Astrocyte (in vitro differentiated cells and primary cell): ENCODE data around the gene SLC5A6. TPM values are rescaled to one million over a fixed set of nuclear protein-coding genes. Genes with fewer than 3 reads are reported as not detected.

ENCODE experiments used
- DNase-seq: peaks from one replicate; pipeline ENCODE4 v3.0.0-alpha.2; 2010; ENCODE audit warnings: low read depth
- FAIRE-seq: peaks from 2 replicates; lab custom pipeline; 2011; peaks lifted over from hg19 to GRCh38; lab: Jason Lieb, UNC
- H2AFZ ChIP-seq: 2 replicates; pipeline ENCODE4 v1.6.0; 2012; ENCODE audit warnings: low read depth, low read length, inconsistent platforms
- H3K27ac ChIP-seq: 2 replicates; pipeline ENCODE4 v1.5.1; 2011; ENCODE audit warnings: low read depth, low read length, inconsistent platforms
- H3K27me3 ChIP-seq: 2 replicates; pipeline ENCODE4 v1.6.0; 2011; ENCODE audit warnings: low read length, inconsistent platforms; ENCODE audit not compliant: insufficient read depth
- H3K36me3 ChIP-seq: 2 replicates; pipeline ENCODE4 v1.5.1; 2011; ENCODE audit warnings: low read length, inconsistent platforms; ENCODE audit not compliant: insufficient read depth
- H3K4me1 ChIP-seq: 2 replicates; pipeline ENCODE4 v1.5.1; 2011; ENCODE audit warnings: low read length, inconsistent platforms; ENCODE audit not compliant: insufficient read depth
- H3K4me2 ChIP-seq: 2 replicates; pipeline ENCODE4 v1.6.0; 2012; ENCODE audit warnings: low read length, inconsistent platforms
- H3K4me3 ChIP-seq: 2 replicates; pipeline ENCODE4 v1.5.1; 2011; ENCODE audit warnings: low read depth, mild to moderate bottlenecking, low read length, inconsistent platforms; ENCODE audit not compliant: insufficient read depth
- H3K79me2 ChIP-seq: 2 replicates; pipeline ENCODE4 v1.6.0; 2012; ENCODE audit warnings: mild to moderate bottlenecking, low read length, inconsistent platforms; ENCODE audit not compliant: insufficient read depth
- H3K9ac ChIP-seq: 2 replicates; pipeline ENCODE4 v1.6.0; 2012; ENCODE audit warnings: mild to moderate bottlenecking, low read length, inconsistent platforms
- H3K9me3 ChIP-seq: 2 replicates; pipeline ENCODE4 v1.5.1; 2012; ENCODE audit warnings: low read depth, mild to moderate bottlenecking, low read length, inconsistent platforms; ENCODE audit not compliant: insufficient read depth
- H4K20me1 ChIP-seq: 2 replicates; pipeline ENCODE4 v1.6.0; 2012; ENCODE audit warnings: low read length, inconsistent platforms; ENCODE audit not compliant: insufficient read depth
- H3K27ac Mint-ChIP-seq: one replicate; pipeline ENCODE4 v1.8.0; 2021; ENCODE audit warnings: mild to moderate bottlenecking, mixed read lengths; ENCODE audit not compliant: unreplicated experiment
- H3K27me3 Mint-ChIP-seq: one replicate; pipeline ENCODE4 v1.8.0; 2021; ENCODE audit warnings: low read depth, mixed read lengths; ENCODE audit not compliant: unreplicated experiment
- H3K36me3 Mint-ChIP-seq: one replicate; pipeline ENCODE4 v1.8.0; 2021; ENCODE audit warnings: low read depth, mixed read lengths; ENCODE audit not compliant: unreplicated experiment
- H3K4me1 Mint-ChIP-seq: one replicate; pipeline ENCODE4 v1.8.0; 2021; ENCODE audit warnings: low read depth, mixed read lengths; ENCODE audit not compliant: unreplicated experiment
- H3K4me3 Mint-ChIP-seq: one replicate; pipeline ENCODE4 v1.8.0; 2021; ENCODE audit warnings: mild to moderate bottlenecking, moderate library complexity, mixed read lengths; ENCODE audit not compliant: unreplicated experiment
- H3K9me3 Mint-ChIP-seq: one replicate; pipeline ENCODE4 v1.8.0; 2021; ENCODE audit warnings: mild to moderate bottlenecking, mixed read lengths; ENCODE audit not compliant: unreplicated experiment
- CTCF ChIP-seq: IDR thresholded peaks from 2 replicates; pipeline ENCODE4 v1.5.1; 2011; ENCODE audit warnings: low read depth, mild to moderate bottlenecking, inconsistent platforms, low read length, moderate library complexity; ENCODE audit not compliant: insufficient read depth
- EZH2 ChIP-seq: IDR thresholded peaks from 2 replicates; pipeline ENCODE4 v1.6.1; 2012; ENCODE audit warnings: mild to moderate bottlenecking, low read length, inconsistent platforms; ENCODE audit not compliant: insufficient read depth
- total RNA-seq: library from RNA; stranded (reverse); gene quantifications from 2 replicates; pipeline ENCODE4 v1.2.1, GENCODE V29; 2021

The SLC5A6 gene
- total RNA-seq, 1 donor from 2014 or later: 54.0 TPM

GRCh38 chr2:27249891-27250651, 38.0 kb upstream of the SLC5A6 start:
- H3K4me2 ChIP-seq: no peak overlapping the region
- H4K20me1 ChIP-seq: no peaks in the 10 kb centered on the region
- no peaks in the 10 kb centered on the region for H3K9me3 Mint-ChIP-seq
- H3K36me3 Mint-ChIP-seq: no peaks in the 10 kb centered on the region
- peaks cover 5% of the 10 kb centered on the region for H3K4me1 ChIP-seq
- H3K4me1 Mint-ChIP-seq: no peaks in the 10 kb centered on the region
- no peak overlapping the region for H3K4me3 ChIP-seq
- H3K79me2 ChIP-seq: no peaks in the 10 kb centered on the region
- TF ChIP-seq CTCF: peak; percentile 34
- no peak for TF ChIP-seq EZH2
- no peak overlapping the region for H2AFZ ChIP-seq
- peaks cover 6% of the 10 kb centered on the region for H3K27me3 ChIP-seq
- FAIRE-seq (no peak), DNase-seq (no peak)
- no peaks in the 10 kb centered on the region for H3K36me3 ChIP-seq
- H3K27me3 Mint-ChIP-seq: peaks cover 35% of the 10 kb centered on the region
- no peaks in the 10 kb centered on the region for H3K9me3 ChIP-seq
- no peak overlapping the region for H3K4me3 Mint-ChIP-seq
- H3K27ac ChIP-seq: no peak overlapping the region
- no peak overlapping the region for H3K27ac Mint-ChIP-seq
- no peak overlapping the region for H3K9ac ChIP-seq

- H3K4me1 Mint-ChIP-seq: no peaks in the 10 kb centered on the region
- Histone ChIP-seq H3K4me3 (no peak overlapping the region), H2AFZ (no peak overlapping the region), H3K9ac (no peak overlapping the region), H3K36me3 (peaks cover 2% of the 10 kb centered on the region), H3K4me2 (no peak overlapping the region), H3K79me2 (no peaks in the 10 kb centered on the region), H3K27me3 (peaks cover 6% of the 10 kb centered on the region), H4K20me1 (peaks cover under 1% of the 10 kb centered on the region), H3K27ac (no peak overlapping the region), H3K4me1 (peaks cover 4% of the 10 kb centered on the region), H3K9me3 (no peaks in the 10 kb centered on the region)
- no peak overlapping the region for H3K27ac Mint-ChIP-seq
- peaks cover 5% of the 10 kb centered on the region for H3K36me3 Mint-ChIP-seq
- H3K27me3 Mint-ChIP-seq: peaks cover 28% of the 10 kb centered on the region
- no peaks in the 10 kb centered on the region for H3K9me3 Mint-ChIP-seq
- TF ChIP-seq EZH2 (no peak), CTCF (no peak)
- H3K4me3 Mint-ChIP-seq: no peak overlapping the region
- FAIRE-seq (no peak), DNase-seq (peak; percentile 15)
These were observed 37.3 kb upstream of the SLC5A6 start for GRCh38 chr2:27249159-27249890.
